Activated CD4-positive, CD25-positive, alpha-beta regulatory T cell (primary cell): ENCODE measurements around the gene NPY4R2.
"Not testable (repeated sequence)": the region's sequence is repeated elsewhere in the genome, so short reads cannot be mapped to it uniquely, and the experiment has no call there.

Experiments used
- DNase-seq, 4 experiments: peaks; one replicate each; lab custom pipeline; 2025; lab: John Stamatoyannopoulos, UW

Gene NPY4R2

GRCh38 chr10:47933462-47933861, 15.0 kb downstream of the NPY4R2 start:
- DNase-seq: not testable (repeated sequence)

DNA sequence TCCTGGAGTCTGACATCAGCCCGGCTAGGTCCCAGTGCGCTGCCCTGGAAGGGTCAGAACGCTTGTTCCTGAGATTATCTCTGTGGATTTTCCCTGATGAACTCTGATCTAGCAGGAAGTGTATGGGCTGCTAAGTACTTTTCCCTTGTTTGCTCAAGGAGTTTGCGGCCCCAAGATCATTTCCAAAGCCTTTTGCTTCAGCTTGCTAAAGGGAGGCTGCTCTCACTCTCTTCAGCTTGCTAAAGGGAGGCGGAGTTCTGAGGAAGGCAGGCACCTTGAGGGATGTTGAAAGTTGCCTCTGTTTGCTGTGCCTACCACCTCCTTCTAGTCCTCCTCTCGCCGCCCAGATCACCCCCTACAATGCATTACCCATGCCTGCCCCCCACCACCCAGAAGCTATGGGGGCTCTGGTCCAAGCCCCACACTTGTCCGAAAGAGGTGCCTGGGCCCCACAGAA, 18.3 kb downstream of the NPY4R2 start:
- DNase-seq: not testable (repeated sequence)

DNA sequence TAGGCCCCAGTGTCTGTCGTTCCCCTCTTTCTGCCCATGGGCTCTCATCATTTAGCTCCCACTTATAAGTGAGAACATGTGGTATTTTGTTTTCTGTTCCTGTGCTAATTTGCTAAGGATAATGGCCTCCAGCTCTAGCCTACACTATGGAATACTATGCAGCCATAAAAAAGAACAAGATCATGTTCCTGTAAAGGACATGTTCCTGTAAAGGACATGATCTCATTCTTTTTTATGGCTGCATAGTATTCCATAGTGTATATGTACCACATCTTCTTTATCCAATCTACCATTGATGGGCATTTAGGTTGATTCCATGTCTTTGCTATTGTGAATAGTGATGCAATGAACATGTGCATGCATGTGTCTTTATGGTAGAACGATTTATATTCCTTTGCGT, 19.2 kb downstream of the NPY4R2 start:
- not testable (repeated sequence) for DNase-seq

GRCh38 chr10:47940821-47941220, 22.4 kb downstream of the NPY4R2 start:
- not testable (repeated sequence) for DNase-seq

DNA sequence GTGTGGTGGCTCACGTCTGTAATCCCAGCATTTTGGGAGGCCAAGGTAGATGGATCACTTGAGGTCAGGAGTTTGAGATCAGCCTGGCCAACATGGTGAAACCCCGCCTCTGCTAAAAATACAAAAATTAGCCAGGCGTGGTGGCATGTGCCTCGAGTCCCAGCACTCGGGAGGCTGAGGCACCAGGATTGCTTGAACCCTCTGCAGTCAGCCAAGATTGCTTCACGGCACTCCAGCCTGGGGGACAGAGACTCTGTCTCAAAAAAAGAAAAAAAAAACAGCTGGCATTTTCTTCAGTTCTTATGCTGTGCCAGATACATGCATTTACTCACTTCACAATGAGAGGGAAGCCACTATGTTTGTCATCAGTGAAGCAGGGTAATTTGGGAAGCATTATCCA, 22.9 kb downstream of the NPY4R2 start:
- DNase-seq: not testable (repeated sequence)

DNA sequence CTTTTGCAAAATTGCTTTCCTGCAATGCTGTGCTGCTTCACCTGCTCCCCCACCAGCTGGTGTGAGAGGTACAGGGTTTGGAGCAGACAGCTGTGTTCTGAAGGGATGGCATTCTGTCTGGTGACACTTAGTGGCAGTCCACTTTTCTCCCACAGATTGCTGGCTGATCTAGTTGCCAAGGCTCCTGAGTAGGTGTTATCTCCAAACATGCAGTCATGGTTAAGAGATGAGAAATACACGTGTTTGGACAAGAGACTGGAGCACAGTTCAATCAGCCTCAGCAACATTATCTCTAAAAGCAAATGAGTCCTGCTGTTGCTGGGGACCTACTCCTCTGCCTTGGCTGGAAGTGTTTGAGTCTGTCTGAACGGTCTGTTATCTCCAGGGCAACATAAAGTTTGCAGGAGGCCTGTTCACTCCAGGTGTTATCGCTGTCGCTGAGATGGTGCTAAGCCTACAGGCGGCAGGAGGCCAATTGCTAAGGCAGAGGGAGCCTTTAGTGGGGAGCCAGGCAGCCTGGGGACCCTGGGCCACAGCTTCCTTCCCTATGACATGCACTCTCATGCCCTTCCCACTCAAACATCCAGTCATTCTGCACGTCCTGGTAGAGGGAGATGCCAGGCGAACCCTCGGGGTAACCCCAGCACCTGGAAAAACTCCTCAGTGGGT, 24.0 kb downstream of the NPY4R2 start:
- DNase-seq: not testable (repeated sequence)

GRCh38 chr10:47943328-47943727, 24.9 kb downstream of the NPY4R2 start:
- not testable (repeated sequence) for DNase-seq

DNA sequence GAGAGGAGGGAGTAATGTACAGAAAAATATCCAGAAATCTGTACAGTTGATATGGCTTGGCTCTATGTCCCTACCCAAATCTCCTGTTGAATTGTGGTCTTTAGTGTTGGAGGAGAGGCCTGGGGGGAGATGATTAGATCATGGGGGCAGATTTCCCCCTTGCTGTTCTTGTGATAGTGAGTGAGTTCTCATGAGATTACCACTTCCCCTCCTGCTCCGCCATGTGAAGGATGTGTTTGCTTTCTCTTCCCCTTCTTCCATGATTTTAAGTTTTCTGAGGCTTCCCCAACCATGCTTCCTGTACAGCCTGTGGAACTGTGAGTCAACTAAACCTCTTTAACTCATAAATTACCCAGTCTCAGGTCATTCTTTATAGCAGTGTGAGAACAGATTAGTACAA, 29.0 kb downstream of the NPY4R2 start:
- DNase-seq: not testable (repeated sequence)

GRCh38 chr10:47957158-47957557, 38.7 kb downstream of the NPY4R2 start:
- DNase-seq: not testable (repeated sequence)

DNA sequence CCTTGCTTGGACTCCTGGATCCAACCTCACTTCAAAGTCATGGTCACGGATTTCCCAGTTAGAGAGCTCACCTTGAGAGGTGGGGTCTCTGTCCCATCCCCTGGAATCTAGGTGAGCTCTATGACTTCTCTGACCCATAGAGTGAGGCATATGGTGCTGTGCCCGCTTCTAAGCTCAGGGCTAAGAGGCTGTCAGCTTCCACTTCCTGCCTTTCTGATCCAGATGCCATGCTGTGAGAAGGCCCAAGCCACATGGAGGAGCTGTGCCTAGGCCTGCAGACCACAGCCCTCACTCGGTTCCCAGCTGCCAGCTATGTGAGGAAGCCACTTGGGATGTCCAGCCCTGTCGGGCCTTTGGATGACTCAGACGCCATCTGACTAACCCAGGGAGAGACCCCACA, 41.2 kb downstream of the NPY4R2 start:
- DNase-seq: not testable (repeated sequence)

DNA sequence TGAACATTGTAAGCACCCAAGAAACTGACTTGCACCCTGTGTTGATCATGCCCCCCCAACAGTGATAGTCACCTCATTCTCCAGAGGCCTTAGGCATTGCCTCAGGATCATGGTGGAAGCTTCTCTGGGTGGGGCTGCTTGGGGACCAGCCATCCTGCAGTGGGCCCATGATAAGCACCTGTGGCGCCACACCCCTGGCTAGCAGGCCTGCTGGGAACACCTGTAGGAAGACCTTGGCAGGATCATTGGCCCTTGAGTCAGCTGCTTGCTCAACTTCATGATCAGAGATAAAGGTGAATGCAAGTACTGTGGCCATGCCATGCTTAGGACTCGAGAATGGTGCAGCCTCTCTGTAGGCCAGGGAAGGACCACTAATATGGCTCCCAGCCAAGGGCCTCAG, 42.2 kb downstream of the NPY4R2 start:
- DNase-seq: not testable (repeated sequence)

GRCh38 chr10:47962785-47963184, 44.3 kb downstream of the NPY4R2 start:
- not testable (repeated sequence) for DNase-seq

DNA sequence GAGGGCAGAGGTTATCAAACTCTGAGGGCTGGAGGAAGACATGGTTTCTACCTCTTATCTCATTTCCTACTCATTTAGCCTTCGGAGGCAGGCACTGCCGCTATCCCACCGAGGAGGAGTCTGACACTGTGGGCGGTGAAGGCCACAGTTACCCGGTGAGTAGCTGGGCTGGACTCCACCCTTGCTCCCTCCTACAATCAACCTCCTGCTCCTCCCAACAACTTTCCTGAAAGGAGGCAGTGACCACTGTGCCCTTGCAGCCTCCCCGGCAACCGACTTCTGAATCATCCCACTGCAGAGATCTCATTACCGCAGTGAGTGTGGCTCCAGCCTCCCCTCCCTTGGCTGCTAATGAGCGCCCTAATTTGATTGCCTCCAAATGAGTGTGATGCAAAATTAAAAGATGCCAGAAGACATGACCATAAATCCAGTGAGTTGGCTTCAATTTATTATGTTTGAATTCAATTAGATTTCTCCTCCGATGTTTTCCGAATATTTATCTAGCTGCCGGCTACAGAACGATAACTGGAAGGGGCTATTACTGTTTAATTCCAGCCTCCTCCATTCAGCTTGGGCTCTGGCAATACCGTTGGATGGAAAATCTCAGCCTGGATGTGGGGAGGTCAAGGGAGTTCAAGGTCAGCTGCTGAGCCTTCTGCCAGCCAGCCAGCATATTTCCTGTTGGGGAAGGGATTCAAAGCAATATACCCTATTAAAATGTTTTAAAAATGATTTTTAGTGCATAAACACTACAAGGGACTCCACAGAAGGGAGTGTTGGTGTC, 46.0 kb downstream of the NPY4R2 start:
- not testable (repeated sequence) for DNase-seq

DNA sequence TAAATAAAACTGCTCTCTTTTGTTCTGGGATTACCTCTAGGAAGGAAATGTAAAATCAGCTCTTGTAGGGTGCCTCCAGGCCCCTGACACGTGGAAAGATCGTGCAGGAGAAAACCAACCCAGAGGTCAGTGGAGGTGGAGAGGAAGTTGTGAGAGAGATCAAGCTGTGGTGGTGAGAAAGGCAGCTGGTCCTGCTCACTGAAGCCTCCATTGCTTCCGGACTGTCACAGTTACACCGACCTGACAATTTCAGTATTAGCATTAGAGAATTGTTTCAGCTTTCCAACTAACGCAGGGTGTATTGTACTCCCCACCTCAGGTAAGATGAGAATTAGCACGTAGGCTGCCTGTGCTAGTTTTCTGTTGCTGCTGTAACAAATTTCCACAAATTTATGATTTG, 50.5 kb downstream of the NPY4R2 start:
- not testable (repeated sequence) for DNase-seq

GRCh38 chr10:47970047-47970446, 51.6 kb downstream of the NPY4R2 start:
- DNase-seq: not testable (repeated sequence)

- DNase-seq: not testable (repeated sequence)
Measured at GRCh38 chr10:47971598-47971997, 53.1 kb downstream of the NPY4R2 start.

DNA sequence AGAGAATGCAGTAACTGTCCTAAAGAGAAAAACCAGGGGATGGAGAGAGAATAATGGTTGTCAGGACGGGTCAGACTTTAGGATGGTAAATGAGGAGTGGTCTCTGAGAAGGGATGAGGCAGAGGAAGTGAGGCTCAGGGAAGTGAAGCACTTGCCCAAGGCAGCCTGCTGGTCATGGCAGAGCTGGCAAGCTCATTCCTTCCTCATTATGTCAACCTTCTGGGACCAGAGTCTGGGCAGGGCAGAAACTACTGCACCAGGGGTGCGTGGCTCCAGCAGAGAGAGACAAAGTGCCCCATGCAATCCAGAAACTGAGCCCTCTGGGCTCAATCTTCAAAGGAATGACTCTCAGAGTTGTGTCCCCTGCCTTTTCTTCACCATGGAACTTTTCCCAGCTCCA, 53.6 kb downstream of the NPY4R2 start:
- not testable (repeated sequence) for DNase-seq
